Inferior parietal cortex (tissue), 1 donor: Measurements from ENCODE around the gene MYLIP.
"Not testable (repeated sequence)": the region's sequence is repeated elsewhere in the genome, so short reads cannot be mapped to it uniquely, and the experiment has no call there.

ENCODE experiments used
- DNase-seq: peaks from one replicate; pipeline ENCODE4 v3.0.0-alpha.2; 2016; ENCODE audit errors: extremely low spot score

Gene MYLIP

GRCh38 chr6:16173167-16173940, 44.5 kb downstream of the MYLIP start:
- no peak for DNase-seq

- DNase-seq, result no peak
These were observed 45.7 kb downstream of the MYLIP start for GRCh38 chr6:16174416-16175078.

GRCh38 chr6:16176600-16176999, 47.7 kb downstream of the MYLIP start:
- DNase-seq, result not testable (repeated sequence)

GRCh38 chr6:16177881-16178280, 49.0 kb downstream of the MYLIP start:
- no peak for DNase-seq

GRCh38 chr6:16178351-16178750, 49.5 kb downstream of the MYLIP start:
- no peak for DNase-seq

- DNase-seq, result no peak
These were observed 50.2 kb downstream of the MYLIP start for GRCh38 chr6:16179063-16179462.

- DNase-seq, result no peak
These were observed 51.1 kb downstream of the MYLIP start for GRCh38 chr6:16179970-16180431.

- no peak for DNase-seq
These were observed 52.0 kb downstream of the MYLIP start for GRCh38 chr6:16180696-16181438.

- no peak for DNase-seq
These were observed 52.8 kb downstream of the MYLIP start for GRCh38 chr6:16181439-16182297.

GRCh38 chr6:16183187-16183664, 54.3 kb downstream of the MYLIP start:
- DNase-seq, result peak; percentile 76

GRCh38 chr6:16184129-16184528, 55.2 kb downstream of the MYLIP start:
- no peak for DNase-seq

- DNase-seq, result no peak
These were observed 55.7 kb downstream of the MYLIP start for GRCh38 chr6:16184551-16184950.

GRCh38 chr6:16187176-16187575, 58.3 kb downstream of the MYLIP start:
- no peak for DNase-seq

- DNase-seq, result no peak
These were observed 61.3 kb downstream of the MYLIP start for GRCh38 chr6:16190214-16190613.

- no peak for DNase-seq
These were observed 67.5 kb downstream of the MYLIP start for GRCh38 chr6:16196260-16196983.

- no peak for DNase-seq
These were observed 68.2 kb downstream of the MYLIP start for GRCh38 chr6:16196984-16197546.
